ENCODE measurements around the gene PDE3A. TPM values are rescaled to one million over a fixed set of nuclear protein-coding genes. Genes with fewer than 3 reads are reported as not detected.

Gene PDE3A
- total RNA-seq, 1 donor from 2014 or later = 12.0 TPM

- Mint-ChIP-seq H3K27ac (no peak overlapping the region), H3K4me3 (no peak overlapping the region), H3K4me1 (peaks cover 5% of the 10 kb centered on the region), H3K9me3 (peaks cover 8% of the 10 kb centered on the region), H3K27me3 (ENCODE audit: low read depth) (no peaks in the 10 kb centered on the region), H3K36me3 (no peaks in the 10 kb centered on the region)
- DNase-seq (ENCODE audit: low spot score in 2 of 2, unreplicated experiment in 2 of 2) = no peak
- TF ChIP-seq CTCF (IDR thresholded peaks at IDR 0.05; ENCODE audit: unreplicated experiment) = no peak
Observed at GRCh38 chr12:20525064-20525610, 156.8 kb downstream of the PDE3A start.

- no peak overlapping the region for H3K4me3 Mint-ChIP-seq
Observed at GRCh38 chr12:20527417-20528163, 159.3 kb downstream of the PDE3A start.

GRCh38 chr12:20528208-20528607, 159.9 kb downstream of the PDE3A start:
- no peak overlapping the region for H3K27ac Mint-ChIP-seq
- H3K4me3 Mint-ChIP-seq = no peak overlapping the region
- peaks cover 3% of the 10 kb centered on the region for H3K4me1 Mint-ChIP-seq
- no peaks in the 10 kb centered on the region for H3K27me3 Mint-ChIP-seq (ENCODE audit: low read depth)
- no peak for TF ChIP-seq CTCF (IDR thresholded peaks at IDR 0.05; ENCODE audit: unreplicated experiment)
- no peaks in the 10 kb centered on the region for H3K36me3 Mint-ChIP-seq
- no peaks in the 10 kb centered on the region for H3K9me3 Mint-ChIP-seq
- no peak for DNase-seq (ENCODE audit: low spot score in 2 of 2, unreplicated experiment in 2 of 2)

More at GRCh38 chr12:20527417-20528163, 159.3 kb downstream of the PDE3A start:
- TF ChIP-seq CTCF (IDR thresholded peaks at IDR 0.05; ENCODE audit: unreplicated experiment) = no peak
- H3K9me3 Mint-ChIP-seq = no peaks in the 10 kb centered on the region
- no peaks in the 10 kb centered on the region for H3K36me3 Mint-ChIP-seq
- H3K27me3 Mint-ChIP-seq (ENCODE audit: low read depth) = no peaks in the 10 kb centered on the region
- peaks cover 5% of the 10 kb centered on the region for H3K4me1 Mint-ChIP-seq
- DNase-seq (ENCODE audit: low spot score in 2 of 2, unreplicated experiment in 2 of 2) = no peak
- no peak overlapping the region for H3K27ac Mint-ChIP-seq

GRCh38 chr12:20546267-20546666, 177.9 kb downstream of the PDE3A start:
- no peak overlapping the region for H3K27ac Mint-ChIP-seq
- no peak for DNase-seq (ENCODE audit: low spot score in 2 of 2, unreplicated experiment in 2 of 2)
- H3K4me1 Mint-ChIP-seq = peaks cover 32% of the 10 kb centered on the region
- H3K36me3 Mint-ChIP-seq = peaks cover 2% of the 10 kb centered on the region
- H3K9me3 Mint-ChIP-seq = no peaks in the 10 kb centered on the region
- H3K4me3 Mint-ChIP-seq = no peak overlapping the region
- no peak for TF ChIP-seq CTCF (IDR thresholded peaks at IDR 0.05; ENCODE audit: unreplicated experiment)
- no peaks in the 10 kb centered on the region for H3K27me3 Mint-ChIP-seq (ENCODE audit: low read depth)

- Mint-ChIP-seq H3K4me3 (no peak overlapping the region), H3K9me3 (no peaks in the 10 kb centered on the region), H3K27ac (peak overlapping the region; percentile 77), H3K4me1 (peaks cover 32% of the 10 kb centered on the region), H3K27me3 (ENCODE audit: low read depth) (no peaks in the 10 kb centered on the region), H3K36me3 (peaks cover 5% of the 10 kb centered on the region)
- no peak for DNase-seq (ENCODE audit: low spot score in 2 of 2, unreplicated experiment in 2 of 2)
- no peak for TF ChIP-seq CTCF (IDR thresholded peaks at IDR 0.05; ENCODE audit: unreplicated experiment)
Observed at GRCh38 chr12:20547816-20548575, 179.7 kb downstream of the PDE3A start.

Data from mesothelial cell of epicardium (in vitro differentiated cells).